B cell (primary cell): ENCODE results near the gene HLA-DQB1.

Experiments used
- CTCF ChIP-seq: fragments of 200-600 bp; IDR thresholded peaks from one replicate; pipeline ENCODE4 v1.8.0; 2022; ENCODE audit warnings: antibody characterized with exemption, mild to moderate bottlenecking
- EZH2 ChIP-seq: IDR thresholded peaks from 2 replicates; pipeline ENCODE4 v1.6.1; 2012; ENCODE audit warnings: borderline replicate concordance, low read depth, mild to moderate bottlenecking, moderate library complexity, low read length; ENCODE audit not compliant: insufficient read depth, poor library complexity, severe bottlenecking

DNA sequence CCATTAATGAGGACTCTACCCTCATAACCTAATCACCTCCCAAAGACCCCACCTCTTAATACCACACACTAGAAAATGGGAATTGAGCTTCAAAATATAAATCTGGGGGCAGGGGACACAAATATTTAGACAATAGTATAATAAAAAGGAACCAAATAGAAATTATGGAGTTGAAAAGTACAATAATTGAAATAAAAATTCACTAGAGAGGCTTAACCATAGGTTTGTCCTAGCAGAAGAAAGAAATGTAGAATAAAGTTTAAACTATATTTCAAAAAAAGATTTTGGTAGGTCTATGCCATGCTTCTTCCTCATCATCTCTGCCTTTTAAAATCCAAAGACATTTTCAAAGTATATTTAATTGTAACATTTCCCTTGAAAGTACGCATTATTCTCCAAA lies 48.7 kb downstream of the HLA-DQB1 start:
- TF ChIP-seq CTCF (no peak), EZH2 (no peak)
